Measurements from ENCODE around the gene SGSH.

Gene SGSH

DNA sequence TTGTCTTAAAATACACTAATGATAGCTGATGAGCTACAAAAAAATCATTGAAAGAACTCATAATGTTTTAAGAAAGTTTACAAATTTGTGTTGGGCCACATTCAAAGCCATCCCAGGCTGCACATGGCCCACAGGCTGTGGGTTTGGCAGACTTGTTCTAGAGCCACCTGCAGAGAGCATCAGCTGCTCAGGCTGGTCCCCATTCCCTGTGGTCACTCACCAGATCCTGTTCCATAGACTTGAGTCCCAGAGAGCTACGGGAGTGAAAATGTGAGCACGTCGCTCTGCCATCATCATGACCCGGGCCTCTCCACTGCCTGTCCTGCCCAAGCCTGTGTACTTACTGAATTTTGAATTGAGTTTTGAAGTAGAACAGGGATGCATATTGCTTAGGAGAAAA is 7.0 kb upstream of the SGSH start:
- no peak for DNase-seq (ENCODE audit: low spot score)

DNA sequence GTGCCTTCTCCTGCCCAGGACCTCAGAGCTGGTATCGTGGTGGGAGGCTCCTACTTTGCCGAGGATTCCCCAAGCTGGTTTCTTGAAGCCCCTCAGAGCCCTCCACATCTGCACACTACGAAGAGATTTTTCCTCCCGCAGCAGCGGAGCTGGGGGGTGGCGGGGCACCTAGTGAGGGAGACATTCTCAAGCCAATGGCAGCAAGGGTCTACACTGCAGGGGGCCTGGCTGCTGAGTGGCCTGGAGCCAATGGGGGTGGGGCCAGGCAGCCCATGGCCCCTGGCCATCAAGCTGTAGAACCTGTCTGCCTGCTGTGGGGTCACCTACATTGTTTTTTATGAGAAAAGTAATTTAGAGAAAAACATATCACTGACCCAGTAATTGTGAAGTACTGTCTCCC is 5.1 kb upstream of the SGSH start:
- no peak for DNase-seq (ENCODE audit: low spot score)

DNA sequence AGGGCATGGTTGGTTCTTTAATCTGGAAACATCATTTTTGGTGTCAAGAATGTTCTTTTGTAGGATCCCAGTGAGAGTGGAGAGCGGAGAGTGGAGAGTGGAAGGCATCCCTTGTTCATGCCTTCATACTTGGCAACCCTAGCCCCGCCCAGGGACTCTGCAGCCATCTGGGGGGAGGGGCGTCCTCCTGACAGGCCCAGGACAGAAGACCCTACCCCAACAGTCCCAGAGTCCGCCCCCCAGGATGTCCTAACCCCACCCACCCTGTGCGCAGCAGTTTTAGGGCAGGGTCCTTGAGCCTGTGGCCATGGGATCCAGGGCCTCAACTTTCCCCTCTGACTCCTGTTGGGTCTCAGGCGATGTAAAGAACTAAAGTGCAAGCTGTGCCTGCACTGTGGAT is 4.5 kb upstream of the SGSH start:
- DNase-seq (ENCODE audit: low spot score) = no peak

DNA sequence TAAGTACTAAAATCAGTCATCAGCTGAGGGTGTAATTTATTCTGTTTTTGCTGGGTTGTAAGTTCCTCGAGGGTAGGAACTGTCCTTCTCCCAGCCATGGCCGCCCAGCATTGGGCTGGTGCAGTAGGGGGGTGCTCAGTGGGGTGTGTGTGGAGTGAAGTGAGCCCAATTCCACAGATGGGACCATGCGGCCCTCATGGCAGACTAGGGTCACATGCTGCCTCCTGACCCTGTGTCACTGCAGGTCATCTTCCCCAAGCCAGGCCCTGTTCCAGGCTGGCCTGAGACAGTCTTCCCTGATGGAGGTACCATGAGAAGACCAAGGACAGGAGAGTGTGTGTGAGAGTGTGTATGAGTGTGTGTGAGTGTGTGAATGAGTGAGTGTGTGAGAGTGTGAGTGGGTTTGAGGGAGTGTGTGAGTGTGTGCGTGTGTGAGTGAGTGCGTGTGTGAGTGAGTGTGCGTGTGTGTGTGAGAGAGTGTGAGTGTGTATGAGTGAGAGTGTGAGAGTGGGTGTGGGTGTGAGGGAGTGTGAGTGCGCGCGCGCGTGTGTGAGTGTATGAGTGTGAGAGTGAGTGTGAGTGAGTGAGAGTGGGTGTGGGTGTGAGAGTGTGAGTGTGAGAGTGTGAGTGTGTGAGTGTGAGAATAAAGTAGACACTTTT is 3.8 kb upstream of the SGSH start:
- no peak for DNase-seq (ENCODE audit: low spot score)

DNA sequence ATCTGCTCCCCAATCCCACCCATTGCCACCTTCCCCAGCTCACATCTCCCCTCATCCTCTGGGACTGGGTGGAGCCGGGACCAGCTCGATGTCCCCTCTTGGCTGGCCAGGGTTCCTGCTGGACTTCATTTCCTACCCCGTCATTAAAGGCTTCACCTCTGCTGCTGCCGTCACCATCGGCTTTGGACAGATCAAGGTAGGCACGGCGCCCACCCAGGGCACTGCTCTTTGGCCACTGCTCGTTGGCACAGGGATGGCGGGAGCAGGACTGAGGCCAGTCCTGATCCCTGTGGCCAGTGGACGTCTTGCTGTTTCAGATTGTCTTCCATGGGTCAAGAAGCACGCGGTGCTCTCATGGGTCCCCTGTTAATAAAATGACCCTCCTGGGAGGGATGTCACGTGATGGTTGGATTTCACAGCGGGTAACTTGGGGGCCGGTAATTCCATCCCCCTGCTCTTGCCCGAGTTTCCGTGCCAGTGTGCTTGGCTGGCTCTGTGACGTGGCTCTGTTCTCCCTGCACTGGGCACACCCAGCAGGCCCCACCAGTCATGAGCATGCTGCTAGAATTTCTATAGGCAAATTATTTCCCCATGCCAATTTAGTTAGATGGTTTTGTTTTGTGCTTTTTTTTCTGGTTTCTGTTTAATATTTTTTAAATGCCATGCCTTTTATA is 3.1 kb upstream of the SGSH start:
- DNase-seq (ENCODE audit: low spot score) = no peak

DNA sequence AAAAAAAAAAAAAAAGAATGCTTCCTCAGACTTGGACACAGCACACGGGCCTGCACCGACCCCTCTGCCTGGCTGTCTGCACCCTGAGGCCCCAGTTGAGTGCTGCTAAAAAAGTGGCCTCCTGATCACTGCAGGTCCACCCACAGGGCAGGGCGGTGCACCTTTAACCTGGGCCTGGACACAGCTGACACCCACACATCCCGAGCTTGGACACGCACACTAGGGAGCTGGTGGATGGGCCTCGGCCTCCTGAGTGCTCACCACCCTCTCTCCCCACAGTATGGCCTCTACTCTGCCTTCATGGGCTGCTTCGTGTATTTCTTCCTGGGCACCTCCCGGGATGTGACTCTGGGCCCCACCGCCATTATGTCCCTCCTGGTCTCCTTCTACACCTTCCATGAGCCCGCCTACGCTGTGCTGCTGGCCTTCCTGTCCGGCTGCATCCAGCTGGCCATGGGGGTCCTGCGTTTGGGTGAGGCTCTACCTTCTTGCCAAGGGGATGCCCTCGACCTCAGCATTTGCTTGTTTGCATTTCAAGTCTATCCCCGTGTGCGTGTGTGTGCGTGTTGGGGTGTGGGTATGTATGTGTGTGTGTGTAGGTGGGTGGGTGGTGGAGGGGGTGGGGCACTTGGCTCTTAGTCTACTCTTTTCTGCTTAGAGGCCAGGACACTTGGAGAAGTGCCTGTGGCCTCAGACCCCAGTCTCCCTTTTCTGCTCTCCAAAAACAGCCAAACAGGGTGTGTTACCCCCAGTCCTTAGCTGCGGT is 2.4 kb upstream of the SGSH start:
- no peak for DNase-seq (ENCODE audit: low spot score)

DNA sequence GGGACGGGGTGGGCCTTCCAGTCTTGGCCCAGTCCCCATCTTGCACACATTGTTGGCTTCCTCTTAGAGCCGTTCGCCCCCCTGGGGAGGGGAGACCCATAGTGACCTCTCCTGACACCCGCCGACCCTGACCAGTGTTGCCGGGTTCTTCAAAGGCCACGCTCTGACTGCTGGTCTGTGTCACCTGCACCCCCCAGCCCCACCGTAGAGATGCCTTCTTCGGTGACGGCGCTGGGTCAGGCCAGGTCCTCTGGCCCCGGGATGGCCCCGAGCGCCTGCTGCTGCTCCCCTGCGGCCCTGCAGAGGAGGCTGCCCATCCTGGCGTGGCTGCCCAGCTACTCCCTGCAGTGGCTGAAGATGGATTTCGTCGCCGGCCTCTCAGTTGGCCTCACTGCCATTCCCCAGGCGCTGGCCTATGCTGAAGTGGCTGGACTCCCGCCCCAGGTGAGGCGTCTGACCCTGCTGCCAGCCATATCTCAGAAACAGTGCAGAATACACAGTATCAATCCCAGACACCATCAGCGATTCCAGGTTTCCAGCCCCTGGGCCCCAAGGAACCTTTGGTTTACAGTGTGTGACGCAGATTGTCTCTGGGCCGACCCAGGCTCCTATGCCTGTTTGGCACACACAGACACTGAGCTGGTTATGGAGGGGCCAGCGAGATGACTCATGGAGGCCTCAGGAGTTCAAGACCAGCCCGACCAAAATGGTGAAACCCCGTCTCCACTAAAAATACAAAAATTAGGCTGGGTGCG is 1.4 kb upstream of the SGSH start:
- DNase-seq (ENCODE audit: low spot score) = no peak

DNA sequence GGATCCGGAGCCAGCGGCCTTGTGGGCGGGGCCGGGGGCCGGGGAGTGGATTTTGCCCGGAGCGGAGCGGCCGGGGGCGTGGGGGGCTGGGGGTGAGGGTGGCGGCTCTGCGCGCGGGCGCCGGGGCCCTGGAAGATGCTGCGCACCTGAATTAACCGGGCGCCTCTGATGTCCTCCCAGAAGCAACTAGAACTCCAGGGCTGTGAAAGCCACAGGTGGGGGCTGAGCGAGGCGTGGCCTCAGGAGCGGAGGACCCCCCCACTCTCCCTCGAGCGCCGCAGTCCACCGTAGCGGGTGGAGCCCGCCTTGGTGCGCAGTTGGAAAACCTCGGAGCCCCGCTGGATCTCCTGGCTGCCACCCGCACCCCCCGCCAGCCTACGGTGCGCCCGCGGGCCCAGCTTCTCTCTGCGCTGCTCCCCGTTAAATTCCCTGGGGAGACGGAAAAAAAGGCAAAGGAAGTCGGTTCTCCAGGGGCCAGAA is 643 bp upstream of the SGSH start:
- DNase-seq (ENCODE audit: low spot score) = peak; percentile 63

DNA sequence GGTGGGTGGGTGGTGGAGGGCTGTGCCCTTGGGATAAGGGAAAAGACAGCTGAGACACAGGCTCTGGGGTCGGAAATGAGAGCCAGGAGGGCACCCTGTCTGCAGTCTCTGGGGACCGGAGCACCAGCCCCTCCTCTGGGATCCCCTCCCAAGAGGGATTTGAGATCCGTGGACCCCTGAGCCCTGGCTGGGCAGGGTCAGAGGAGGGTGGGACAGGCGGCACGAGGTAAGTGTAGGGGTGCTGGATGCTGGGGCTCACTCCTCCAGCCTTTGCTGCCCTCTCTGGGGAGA is 425 bp downstream of the SGSH start:
- DNase-seq (ENCODE audit: low spot score) = no peak

DNA sequence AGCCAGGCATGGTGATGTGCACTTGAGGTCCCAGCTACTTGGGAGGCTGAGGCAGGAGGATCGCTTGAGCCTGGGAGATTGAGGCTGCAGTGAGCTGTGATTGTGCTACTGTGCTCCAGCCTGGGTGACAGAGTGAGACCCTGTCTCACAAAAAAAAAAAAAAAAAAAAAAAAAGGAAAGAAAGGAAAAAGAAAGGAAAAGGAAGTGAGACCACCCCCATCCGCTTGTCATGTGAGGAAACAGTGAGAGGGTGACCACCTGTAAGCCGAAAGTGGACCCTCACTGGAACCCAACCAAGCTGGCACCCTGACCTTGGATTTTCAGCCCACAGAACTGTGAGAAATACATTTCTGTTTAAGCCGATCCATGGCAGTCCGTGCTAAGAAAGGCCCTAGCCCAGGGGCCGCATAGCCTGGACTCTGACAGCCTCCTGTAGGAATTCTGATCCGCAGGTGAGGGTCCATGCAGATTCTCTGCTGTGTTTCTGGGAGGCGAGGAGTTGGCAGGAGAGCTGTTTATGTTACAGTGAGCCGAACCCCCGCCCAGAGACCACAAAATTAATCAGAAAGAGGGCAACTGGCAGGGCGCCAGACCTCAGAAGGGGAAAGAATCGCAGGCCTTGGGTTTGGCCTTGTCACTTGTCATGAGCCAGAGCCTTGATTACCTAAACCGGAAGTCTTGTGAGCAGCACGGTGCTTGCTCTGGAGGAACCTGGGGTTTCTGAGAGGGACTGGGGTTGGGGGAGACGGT is 945 bp downstream of the SGSH start:
- DNase-seq (ENCODE audit: low spot score) = peak; percentile 79

DNA sequence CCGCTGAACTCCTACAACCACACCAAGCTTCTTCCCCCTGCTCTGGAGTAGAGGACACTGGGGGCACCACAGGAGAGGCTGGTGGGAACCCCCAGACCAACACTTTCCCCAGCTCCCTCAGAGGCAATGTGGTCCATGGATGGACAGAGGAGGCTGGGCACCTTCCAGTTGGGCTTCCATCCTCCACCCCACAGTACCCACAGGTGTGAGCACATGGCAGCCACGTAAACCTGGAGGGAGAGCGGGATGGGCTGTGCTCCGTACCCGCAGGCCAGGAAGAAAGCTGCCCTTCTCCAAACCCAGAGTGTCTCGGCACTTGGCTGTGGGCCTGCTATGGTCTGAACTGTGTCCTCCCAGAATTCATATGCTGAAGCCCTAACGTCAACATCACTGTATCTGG is 1.7 kb downstream of the SGSH start:
- no peak for DNase-seq (ENCODE audit: low spot score)

DNA sequence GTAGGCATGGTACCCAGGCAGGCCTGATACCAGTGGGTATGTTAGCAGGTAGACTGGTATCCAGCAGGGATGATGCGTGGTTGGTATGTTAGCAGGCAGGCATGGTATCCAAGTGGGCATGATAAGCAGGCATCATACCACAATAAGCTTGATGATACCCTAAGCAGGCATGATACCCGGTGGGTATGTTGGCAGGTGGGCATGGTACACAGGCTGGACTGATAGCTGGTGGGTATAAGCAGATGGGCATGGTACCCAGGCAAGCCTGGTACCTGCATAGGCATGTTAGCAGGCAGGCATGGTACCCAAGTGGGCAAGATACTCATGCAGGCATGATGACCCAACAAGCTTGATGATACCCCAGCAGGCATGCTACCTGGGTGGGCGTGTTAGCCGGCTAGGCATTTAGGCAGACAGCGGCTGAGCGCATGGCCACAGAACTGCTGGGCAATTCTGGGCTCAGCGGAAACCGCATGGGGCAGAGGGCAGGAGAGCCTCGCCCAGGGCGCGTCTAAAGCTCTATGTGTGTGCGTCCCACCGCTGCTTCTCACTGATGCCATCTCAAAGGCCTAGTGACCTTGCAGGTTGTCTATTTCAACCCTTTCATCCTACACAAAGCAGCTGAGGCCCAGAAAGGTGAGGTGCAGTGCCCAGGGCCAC is 2.3 kb downstream of the SGSH start:
- no peak for DNase-seq (ENCODE audit: low spot score)

DNA sequence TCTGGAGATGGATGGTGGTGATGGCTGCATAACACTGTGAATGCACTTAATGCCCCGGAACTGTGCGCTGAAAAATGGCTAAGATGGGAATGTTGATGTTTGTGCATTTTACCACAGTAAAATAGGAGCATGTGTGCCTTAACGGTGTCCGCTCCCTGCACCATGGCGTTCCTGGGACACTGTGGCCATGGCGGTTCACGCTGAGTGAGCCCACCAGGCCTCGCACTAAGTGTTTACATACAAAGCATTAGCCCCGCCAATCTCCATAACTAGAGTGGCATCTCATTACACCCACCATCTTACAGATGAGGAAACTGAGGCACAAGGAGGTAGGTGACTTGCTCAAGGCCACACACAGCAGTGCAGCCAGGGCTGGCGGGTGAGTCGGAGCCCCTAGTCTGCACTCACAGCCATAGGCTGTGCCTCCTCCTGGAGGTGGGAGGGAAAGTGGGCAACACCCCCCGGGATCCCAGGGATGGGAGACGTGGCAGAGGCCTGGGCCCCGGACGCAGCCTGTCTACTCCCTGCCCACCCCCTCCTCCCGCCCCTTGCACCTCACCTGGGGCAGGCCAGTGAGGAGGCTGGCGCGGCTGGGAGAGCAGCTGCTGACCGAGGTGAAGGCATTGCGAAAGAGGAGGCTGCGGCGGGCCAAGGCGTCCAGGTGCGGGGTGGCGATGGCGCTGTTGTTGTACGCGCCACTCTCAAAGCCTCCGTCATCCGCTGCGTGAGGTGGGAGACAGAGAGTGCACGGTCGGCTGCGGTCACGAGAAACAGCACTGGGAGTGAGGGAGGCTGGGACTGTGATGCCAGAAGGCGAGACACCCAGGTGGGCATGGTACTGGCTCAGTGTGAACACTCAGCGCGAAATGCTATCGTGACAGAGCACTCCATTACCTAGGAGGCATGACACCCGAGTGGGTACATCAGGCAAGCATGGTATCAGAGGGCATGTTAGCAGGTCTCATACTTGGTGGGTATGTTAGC is 3.4 kb downstream of the SGSH start:
- no peak for DNase-seq (ENCODE audit: low spot score)

DNA sequence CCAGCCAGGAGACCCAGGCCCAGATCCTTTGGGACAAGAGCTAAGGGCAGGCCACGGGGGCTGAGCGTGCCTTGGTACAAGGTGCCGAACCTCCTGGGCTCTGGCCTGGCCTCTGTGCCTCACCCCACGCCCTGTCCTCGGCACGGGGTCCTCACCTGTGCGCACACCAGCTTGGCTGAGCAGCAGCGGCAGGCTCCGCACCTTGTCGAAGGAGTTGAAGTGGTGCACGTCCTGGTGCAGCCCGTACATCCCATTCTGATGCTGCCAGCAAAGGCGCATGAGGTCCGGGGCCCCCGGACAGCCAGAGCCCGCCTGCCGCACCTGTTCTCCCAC is 5.3 kb downstream of the SGSH start:
- no peak for DNase-seq (ENCODE audit: low spot score)

DNA sequence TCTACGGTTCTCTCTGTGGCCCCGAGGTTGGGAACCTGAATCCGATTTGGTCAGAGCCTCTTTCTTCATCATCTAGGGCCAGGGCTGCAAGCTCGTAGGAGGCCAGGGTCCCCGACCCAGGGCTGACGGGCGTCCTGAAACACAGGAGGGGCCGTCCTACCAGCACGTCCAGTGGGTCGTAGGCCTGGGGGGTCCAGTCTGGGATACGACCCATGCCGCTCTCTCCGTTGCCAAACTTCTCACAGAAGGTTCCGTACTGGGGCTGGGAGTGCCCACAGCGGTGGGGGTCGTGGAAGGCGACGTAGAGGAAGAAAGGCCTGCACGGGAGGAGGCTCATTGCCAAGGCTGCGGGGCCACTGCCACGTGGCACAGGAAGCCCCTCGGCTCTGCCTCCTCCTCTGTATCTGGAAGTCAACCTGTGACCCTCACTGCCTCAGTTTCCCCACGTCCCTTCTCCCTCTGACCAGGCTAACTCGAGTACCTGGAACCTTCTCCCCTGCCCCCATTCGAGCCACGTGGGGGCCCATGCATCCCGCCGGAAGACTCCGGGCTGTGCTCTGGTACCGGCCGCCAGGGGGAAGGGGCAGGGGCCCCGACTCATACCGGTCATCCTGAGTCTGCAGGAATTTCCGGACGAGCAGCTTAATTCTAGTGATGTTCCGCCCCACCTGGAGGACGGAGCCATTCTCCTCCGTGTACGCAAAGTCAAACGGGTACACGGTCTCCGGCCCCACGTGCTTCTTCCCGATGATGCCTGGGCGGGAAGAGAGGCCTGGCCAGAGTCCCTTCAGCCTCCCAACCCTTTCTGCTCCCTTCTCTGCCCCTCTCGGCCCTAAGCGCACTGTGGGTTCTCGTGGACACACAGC is 5.9 kb downstream of the SGSH start:
- no peak for DNase-seq (ENCODE audit: low spot score)

DNA sequence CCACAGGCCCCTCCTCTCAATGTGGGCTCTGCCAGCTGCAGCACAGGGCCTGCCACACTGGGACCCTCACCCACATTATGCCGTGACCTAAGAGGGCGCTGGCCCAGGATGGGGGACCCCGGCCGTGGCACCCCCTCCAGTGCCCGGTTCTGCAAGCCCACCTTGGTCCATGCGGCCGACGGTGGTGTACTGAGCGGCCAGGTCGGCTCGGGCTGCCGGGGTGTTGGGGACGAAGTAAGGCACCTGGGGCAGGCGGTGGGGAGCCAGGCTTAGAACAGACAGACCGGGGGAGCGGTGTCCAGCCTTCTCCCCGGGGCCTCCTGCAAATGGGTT is 6.5 kb downstream of the SGSH start:
- DNase-seq (ENCODE audit: low spot score) = no peak

DNA sequence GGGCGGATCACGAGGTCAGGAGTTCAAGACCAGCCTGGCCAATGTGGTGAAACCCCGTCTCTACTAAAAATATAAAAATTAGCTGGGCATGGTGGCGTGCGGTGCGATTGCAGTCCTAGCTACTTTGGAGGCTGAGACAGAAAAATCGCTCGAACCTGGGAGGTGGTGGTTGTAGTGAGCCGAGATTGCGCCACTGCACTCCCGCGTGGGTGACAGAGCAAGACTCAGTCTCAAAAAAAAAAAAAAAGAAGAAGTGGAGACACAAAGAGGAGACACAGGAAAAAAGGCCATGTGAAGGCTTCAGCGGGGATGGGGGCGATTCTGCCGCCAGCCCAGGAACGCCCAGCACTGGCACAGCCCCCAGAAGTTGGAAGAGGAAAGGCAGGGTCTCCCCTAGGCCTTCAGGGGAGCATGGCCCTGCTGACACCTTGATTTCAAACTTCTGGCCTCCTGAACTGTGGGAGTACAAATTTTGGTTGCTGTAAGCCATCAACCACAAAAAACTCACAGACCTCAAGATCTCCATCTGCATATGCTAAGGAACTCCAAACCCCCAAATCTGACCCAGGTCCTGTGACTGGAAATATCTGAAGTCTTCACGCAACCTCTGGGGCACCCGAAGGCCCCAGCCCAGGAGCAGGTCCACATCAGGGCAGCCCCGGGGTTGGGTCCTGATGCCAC is 7.0 kb downstream of the SGSH start:
- no peak for DNase-seq (ENCODE audit: low spot score)

DNA sequence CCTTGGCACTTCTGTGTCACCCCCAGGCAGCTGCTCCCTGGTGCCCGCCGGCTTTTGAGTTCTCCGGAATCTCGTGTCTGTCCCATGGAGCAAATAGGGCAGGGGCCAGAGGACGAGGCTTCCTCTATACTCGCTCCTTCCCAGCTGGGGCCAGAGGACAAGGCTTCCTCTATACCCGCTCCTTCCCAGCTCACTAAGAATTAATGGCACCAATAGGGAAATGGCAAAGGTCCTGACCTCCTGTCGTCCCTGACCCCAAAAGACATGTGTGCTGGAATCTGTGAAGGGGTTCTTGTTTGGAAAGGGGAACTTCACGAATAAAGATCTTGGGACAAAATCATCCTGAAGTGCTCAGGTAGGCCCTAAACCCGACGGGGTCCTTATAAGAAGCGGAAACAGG is 7.6 kb downstream of the SGSH start:
- DNase-seq (ENCODE audit: low spot score) = no peak

DNA sequence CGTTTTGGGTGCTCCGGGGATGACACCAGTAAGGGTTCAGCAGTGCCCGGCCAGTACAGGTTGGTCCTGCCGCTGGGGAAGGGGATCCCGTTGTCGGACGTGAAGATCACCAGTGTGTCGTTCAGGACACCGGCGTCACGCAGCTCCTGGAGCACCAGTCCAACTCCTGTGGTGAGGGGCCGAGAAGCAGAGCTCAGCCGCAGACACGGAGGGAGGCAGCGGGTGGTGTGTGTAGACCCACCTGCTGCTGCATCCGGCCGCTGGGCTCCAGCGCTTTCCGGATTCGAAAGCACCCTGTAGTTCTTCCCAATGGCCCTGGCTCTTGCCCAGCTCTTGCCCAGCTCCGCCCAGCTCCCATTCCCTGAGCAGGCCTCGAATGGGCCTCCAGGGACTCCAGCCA is 8.0 kb downstream of the SGSH start:
- DNase-seq (ENCODE audit: low spot score) = no peak
